ENCODE results near the gene KIF21B.
A peak's percentile ranks its signal among the peaks of the same experiment; 100 is the strongest.

KIF21B gene

GRCh38 chr1:201038186-201038876 lies 14.8 kb upstream of the KIF21B start:
- H3K9me3 ChIP-seq (ENCODE audit: severe bottlenecking) = peaks cover 4% of the 10 kb centered on the region
- H3K27ac ChIP-seq = no peak overlapping the region
- no peak overlapping the region for H3K4me3 ChIP-seq (ENCODE audit: low read depth, low read length)
- no peak for TF ChIP-seq CTCF (IDR thresholded peaks at IDR 0.05; ENCODE audit: low read depth, low read length)
- no peaks in the 10 kb centered on the region for H3K27me3 ChIP-seq (ENCODE audit: insufficient read depth, low read depth, severe bottlenecking)
- no peak for DNase-seq
- H3K36me3 ChIP-seq = no peaks in the 10 kb centered on the region

- no peak for DNase-seq
- H3K9me3 ChIP-seq (ENCODE audit: severe bottlenecking) = peaks cover 9% of the 10 kb centered on the region
These were observed 12.8 kb upstream of the KIF21B start for GRCh38 chr1:201036188-201036842.

GRCh38 chr1:201034671-201035070 lies 11.2 kb upstream of the KIF21B start:
- peaks cover 9% of the 10 kb centered on the region for H3K9me3 ChIP-seq (ENCODE audit: severe bottlenecking)
- 0 out of 2 replicates have a peak, but pooled peaks cover under 1% of the 10 kb centered on the region for H3K36me3 ChIP-seq
- H3K27ac ChIP-seq = no peak overlapping the region
- no peak overlapping the region for H3K4me3 ChIP-seq (ENCODE audit: low read depth, low read length)
- no peak for TF ChIP-seq CTCF (IDR thresholded peaks at IDR 0.05; ENCODE audit: low read depth, low read length)
- no peak for DNase-seq
- H3K27me3 ChIP-seq (ENCODE audit: insufficient read depth, low read depth, severe bottlenecking) = no peaks in the 10 kb centered on the region

More at GRCh38 chr1:201036188-201036842, 12.8 kb upstream of the KIF21B start:
- Histone ChIP-seq H3K36me3 (no peaks in the 10 kb centered on the region), H3K27ac (peak overlapping the region; percentile 3; the same call in 1 of the 2 replicates), H3K27me3 (ENCODE audit: insufficient read depth, low read depth, severe bottlenecking) (no peaks in the 10 kb centered on the region), H3K4me3 (ENCODE audit: low read depth, low read length) (no peak overlapping the region)
- no peak for TF ChIP-seq CTCF (IDR thresholded peaks at IDR 0.05; ENCODE audit: low read depth, low read length)

- H3K36me3 ChIP-seq = peaks cover 15% of the 10 kb centered on the region
- peaks cover 9% of the 10 kb centered on the region for H3K9me3 ChIP-seq (ENCODE audit: severe bottlenecking)
- no peaks in the 10 kb centered on the region for H3K27me3 ChIP-seq (ENCODE audit: insufficient read depth, low read depth, severe bottlenecking)
- peak overlapping the region; percentile 87 for H3K27ac ChIP-seq
- no peak overlapping the region for H3K4me3 ChIP-seq (ENCODE audit: low read depth, low read length)
- TF ChIP-seq CTCF (IDR thresholded peaks at IDR 0.05; ENCODE audit: low read depth, low read length) = no peak
- peak; percentile 98 for DNase-seq
These were observed 8.9 kb upstream of the KIF21B start for GRCh38 chr1:201032408-201032807.

- DNase-seq = no peak
- peak overlapping the region; percentile 89 for H3K27ac ChIP-seq
- H3K4me3 ChIP-seq (ENCODE audit: low read depth, low read length) = no peak overlapping the region
- no peak for TF ChIP-seq CTCF (IDR thresholded peaks at IDR 0.05; ENCODE audit: low read depth, low read length)
- peaks cover 24% of the 10 kb centered on the region for H3K36me3 ChIP-seq
- H3K9me3 ChIP-seq (ENCODE audit: severe bottlenecking) = peaks cover 6% of the 10 kb centered on the region
- H3K27me3 ChIP-seq (ENCODE audit: insufficient read depth, low read depth, severe bottlenecking) = no peaks in the 10 kb centered on the region
These were observed 5.0 kb upstream of the KIF21B start for GRCh38 chr1:201028461-201028889.
